GM13976 (cell line): ENCODE data around the gene ELOA.
A peak's percentile ranks its signal among the peaks of the same experiment; 100 is the strongest.

Experiments
- DNase-seq: peaks from one replicate; pipeline ENCODE4 v3.0.0; 2012; ENCODE audit warnings: low spot score
- in situ Hi-C: fragments of 300-500 bp; cut with MboI; formaldehyde crosslinking; loops from one replicate; pipeline ENCODE4 v1.12.0; 2022; ENCODE audit warnings: low sequenced_read_pairs, mixed read lengths, inconsistent platforms; ENCODE audit not compliant: unreplicated experiment
- TF ChIP-seq, protein P1 (sequence below): IDR thresholded peaks from 2 replicates; pipeline ENCODE4 v1.5.1; 2012; ENCODE audit warnings: borderline replicate concordance, mild to moderate bottlenecking; ENCODE audit not compliant: insufficient read depth; ENCODE audit errors: extremely low read depth, missing control alignments, control extremely low read depth

The ELOA gene

DNA sequence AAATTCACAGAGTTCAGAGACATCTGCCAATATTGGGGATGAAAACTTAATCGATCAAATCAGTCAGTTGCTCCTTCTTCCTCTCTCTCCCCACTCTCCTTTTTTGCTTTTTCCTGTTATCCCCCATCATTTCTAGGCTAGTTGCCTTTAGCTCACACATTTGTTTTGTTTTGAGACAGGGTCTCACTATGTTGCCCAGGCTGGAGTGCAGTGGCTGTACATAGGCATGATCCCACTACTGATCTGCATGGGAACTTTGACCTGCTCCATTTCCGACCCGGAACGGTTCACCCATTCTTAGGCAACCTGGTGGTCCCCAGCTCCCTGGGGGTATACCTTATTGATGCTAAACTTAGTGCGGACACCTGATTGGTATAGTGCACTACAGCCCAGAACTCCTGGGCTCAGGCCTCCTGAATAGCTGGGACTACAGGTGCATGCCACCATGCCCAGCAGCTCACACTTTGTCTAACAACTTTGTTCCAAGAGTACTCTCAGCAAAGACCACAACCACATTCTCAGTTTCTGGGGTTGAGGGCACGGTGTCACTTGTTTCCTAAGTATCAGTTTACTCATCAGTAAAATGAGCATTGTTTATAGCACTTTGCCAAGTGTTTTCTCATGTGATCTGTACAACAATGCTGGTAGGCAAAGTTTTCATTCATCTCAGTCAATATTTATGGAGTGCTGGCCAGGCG is 6.7 kb upstream of the ELOA start:
- TF ChIP-seq, protein P1, sequence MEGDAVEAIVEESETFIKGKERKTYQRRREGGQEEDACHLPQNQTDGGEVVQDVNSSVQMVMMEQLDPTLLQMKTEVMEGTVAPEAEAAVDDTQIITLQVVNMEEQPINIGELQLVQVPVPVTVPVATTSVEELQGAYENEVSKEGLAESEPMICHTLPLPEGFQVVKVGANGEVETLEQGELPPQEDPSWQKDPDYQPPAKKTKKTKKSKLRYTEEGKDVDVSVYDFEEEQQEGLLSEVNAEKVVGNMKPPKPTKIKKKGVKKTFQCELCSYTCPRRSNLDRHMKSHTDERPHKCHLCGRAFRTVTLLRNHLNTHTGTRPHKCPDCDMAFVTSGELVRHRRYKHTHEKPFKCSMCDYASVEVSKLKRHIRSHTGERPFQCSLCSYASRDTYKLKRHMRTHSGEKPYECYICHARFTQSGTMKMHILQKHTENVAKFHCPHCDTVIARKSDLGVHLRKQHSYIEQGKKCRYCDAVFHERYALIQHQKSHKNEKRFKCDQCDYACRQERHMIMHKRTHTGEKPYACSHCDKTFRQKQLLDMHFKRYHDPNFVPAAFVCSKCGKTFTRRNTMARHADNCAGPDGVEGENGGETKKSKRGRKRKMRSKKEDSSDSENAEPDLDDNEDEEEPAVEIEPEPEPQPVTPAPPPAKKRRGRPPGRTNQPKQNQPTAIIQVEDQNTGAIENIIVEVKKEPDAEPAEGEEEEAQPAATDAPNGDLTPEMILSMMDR = no peak
- in situ Hi-C loops = no loop called here
- DNase-seq = no peak

DNA sequence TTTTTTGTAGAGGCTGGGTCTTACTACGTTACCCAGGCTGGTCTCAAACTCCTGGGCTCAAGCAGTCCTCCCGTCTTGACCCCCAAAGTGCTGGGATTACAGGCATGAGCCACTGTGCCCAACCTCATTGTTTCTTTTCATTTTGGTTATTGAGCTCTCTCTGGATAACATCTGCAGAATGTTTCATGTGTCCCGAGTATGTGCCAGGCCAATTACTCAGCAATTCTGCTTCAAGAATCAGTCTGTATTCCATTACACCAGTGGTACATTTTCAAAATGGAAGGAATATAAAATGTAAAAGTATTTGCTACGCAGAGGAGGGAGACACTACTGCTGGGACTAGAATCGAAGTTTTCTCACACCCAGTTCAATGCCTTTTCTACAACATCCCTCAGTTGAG is 1.7 kb upstream of the ELOA start:
- TF ChIP-seq, protein P1 = no peak
- in situ Hi-C loops = loop anchor here (10.0 kb wide), 1 partner anchor 47 kb away; the partner anchor contains the start of gene RPL11
- DNase-seq = no peak

DNA sequence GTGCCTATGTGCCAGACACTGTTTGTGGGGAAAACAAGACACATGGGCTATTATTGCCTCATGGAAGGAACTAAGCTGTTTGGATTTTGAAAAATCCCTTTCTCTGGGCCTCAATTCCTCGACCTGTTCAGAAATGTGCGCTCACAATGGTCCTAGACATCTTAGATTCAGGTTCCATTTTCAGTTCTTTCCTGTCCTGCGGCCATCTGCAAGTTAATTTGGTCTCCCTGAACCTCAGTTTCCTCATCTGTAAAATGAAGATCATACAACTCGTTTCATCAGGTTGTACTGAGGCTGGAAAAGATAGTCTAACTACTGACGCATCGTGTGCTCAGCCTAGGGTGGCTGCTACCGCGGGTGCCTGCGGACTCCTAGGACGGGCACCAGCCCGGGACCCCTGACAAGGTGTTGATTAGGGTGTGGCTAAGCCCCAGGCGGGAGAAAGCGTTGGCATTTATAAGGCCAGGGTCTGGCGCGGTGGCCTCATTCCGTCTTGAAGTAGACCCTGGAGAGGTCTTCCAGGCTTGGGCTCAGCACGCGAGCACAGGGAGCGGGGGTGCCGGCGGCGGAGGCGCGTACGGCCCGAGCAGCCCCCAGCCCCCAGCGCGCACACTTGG is 493 bp upstream of the ELOA start:
- no peak for DNase-seq
- TF ChIP-seq, protein P1 = no peak
- in situ Hi-C loops = loop anchor here (10.0 kb wide), 1 partner anchor 48 kb away; the partner anchor contains the start of gene RPL11

DNA sequence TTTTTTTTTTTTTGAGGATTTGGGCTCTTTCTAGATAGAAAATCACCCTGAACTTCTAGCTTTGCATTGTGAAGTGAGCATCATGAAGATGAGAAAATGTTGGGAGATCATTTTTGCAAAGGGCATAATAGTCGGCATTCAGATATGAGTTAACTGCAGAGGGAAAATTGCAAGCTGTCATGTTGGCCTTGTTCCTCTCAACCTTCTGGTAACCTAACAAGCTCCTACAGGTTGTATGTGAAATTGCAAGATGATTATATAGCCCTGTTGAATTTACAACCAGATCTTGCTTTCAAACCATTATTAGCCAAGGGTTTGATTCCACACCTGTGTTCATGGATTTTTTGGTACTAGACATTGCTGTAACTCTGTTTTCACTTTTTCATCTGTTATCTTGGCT is 2.2 kb downstream of the ELOA start:
- in situ Hi-C loops = loop anchor here (10.0 kb wide), 1 partner anchor 51 kb away; the partner anchor contains the start of gene RPL11
- DNase-seq = peak; percentile 77
- TF ChIP-seq, protein P1 = peak; percentile 25

DNA sequence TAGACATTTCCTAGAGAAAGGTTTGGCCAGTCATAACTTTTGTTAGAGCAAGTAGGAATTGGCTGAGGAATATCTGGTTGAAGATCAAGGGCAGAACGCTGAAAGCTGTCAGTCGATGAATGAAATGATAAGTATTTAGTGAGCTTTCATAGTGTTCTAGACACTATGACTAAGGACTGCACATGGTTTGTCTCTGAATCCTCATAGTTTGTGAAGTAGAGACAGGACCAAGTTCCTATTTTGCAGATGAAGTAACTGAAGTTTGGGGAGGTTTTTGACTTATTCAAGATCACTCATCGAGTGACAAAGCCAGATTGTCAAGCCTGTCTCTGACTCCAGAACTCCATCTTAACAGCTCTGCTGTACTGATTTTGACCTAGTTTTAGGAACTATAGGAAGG is 4.7 kb downstream of the ELOA start:
- TF ChIP-seq, protein P1 = no peak
- DNase-seq = no peak
- in situ Hi-C loops = loop anchor here (10.0 kb wide), 1 partner anchor 53 kb away; the partner anchor contains the start of gene RPL11

DNA sequence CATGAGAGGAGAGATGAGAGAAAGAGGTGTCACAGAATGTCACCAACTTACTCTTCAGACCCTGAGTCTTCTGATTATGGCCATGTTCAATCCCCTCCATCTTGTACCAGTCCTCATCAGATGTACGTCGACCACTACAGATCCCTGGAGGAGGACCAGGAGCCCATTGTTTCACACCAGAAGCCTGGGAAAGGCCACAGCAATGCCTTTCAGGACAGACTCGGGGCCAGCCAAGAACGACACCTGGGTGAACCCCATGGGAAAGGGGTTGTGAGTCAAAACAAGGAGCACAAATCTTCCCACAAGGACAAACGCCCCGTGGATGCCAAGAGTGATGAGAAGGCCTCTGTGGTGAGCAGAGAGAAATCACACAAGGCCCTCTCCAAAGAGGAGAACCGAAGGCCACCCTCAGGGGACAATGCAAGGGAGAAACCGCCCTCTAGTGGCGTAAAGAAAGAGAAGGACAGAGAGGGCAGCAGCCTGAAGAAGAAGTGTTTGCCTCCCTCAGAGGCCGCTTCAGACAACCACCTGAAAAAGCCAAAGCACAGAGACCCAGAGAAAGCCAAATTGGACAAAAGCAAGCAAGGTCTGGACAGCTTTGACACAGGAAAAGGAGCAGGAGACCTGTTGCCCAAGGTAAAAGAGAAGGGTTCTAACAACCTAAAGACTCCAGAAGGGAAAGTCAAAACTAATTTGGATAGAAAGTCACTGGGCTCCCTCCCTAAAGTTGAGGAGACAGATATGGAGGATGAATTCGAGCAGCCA is 8.0 kb downstream of the ELOA start:
- in situ Hi-C loops = no loop called here
- TF ChIP-seq, protein P1 = peak; percentile 63
- DNase-seq = peak; percentile 82
